ENCODE data around the gene PRSS8.
"Not testable (repeated sequence)": the region's sequence is repeated elsewhere in the genome, so short reads cannot be mapped to it uniquely, and the experiment has no call there.

PRSS8 gene

DNA sequence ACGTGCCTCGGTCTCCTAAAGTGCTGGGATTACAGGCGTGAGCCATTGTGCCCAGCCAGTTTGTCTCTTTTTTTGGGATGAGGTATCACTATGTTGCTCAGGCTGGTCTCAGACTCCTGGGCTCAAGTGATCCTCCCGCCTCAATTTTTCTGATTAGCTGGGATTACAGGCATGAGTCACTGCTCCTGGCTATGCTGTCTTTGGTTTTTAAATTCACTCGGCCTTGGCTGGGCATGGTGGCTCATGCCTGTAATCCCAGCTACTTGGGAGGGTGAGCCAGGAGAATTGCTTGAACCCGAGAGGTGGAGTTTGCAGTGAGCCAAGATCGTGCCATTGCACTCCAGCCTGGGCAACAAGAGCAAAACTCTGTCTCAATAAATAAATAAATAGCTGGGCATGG, 8.9 kb upstream of the PRSS8 start:
- DNase-seq (ENCODE audit: low read depth): peak; percentile 13

DNA sequence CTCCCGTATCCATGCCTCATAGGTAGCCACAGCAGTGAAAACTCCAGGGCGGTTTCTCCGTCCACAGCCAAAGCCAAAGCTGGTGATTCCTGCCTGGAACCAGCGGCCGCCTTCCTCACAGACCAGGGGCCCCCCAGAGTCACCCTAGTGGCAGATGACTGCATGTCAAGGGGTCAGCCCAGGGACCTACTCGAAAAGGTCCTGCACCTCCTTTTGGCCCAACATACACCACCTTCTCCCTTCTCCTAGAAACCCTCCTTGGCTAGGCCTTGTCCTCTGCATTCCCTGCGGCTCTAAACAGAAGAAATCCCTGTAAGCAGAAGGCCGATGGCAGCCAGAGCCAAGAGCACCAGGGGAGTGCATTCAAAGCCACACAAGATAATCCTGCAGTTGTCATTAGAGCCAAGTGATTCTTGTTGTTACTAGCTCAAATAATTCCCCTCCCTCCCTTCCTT, 8.2 kb upstream of the PRSS8 start:
- DNase-seq (ENCODE audit: low read depth): no peak

DNA sequence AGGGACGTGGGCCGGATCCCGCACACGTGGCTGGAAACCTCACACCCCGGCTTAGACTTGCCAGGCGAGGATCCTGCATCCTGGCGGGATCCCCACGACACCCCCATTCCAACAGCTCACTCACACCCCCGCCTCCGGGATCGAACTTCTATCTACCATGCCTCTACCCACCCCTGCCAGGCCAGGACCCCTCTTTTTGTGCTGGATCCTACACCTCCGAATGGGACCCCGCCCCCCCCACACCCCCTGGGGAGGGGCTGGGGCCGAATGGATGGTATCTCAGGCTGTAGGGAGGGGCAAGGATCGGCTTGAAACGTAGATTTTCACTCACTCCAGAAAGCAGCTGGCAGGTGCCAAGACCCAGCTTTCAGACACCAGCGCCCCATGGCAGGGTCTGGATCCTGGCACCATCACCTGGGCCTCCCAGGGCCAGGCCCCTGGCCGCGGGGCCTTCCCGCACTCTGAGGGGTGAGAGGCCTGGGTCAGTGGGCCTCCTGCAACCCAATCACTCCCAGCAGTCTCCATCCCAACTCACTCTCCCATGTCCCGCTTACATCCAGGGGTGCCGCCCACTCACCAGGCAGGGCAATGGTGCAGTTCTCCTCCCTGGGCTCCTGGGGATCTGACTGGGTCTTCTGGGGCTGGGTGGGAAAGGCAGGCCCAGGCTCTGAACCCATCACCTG, 7.6 kb upstream of the PRSS8 start:
- DNase-seq (ENCODE audit: low read depth): no peak

DNA sequence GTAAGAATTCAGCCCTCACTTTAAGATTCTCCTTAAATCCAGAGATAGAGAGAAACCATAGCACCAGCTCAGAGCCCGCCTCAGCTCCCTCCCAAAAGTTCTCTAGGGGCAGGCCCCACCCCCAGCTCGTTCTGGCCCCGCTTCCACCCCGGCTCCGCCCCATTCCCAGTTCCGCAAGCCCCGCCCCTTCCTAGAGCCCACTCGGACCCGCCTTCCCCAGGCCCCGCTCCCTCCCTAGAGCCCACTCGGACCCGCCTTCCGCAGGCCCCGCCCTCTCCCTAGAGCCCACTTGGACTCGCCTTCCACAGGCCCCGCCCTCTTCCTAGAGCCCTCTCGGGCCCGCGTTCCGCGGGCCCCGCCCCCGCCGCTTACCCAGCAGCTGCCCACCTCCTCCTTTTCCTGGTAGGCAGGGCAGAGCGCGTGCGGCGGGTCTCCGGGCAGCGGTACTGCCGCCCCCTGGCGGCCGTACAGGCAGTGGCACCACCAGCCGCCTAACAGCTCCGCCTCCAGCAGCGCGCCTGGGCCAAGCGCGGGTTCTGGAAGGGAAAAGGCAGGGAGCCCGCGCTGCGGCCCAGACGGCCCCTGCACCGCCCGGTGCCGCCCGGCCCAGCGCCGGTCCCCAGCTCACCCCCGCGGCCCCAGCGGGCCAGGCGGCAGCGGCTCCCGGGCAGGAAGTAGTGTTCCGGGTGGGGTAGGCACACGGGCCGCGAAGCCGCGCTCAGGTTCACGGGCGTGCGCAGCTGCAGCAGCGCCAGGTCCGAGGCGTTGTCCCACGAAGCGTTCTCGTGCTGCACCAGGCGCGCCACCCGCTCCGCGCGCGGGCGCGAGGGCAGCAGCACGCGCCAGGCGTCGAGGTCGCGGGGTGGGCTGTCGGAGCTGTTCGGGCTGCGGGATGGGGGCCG, 6.8 kb upstream of the PRSS8 start:
- peak; percentile 99 for DNase-seq (ENCODE audit: low read depth)

DNA sequence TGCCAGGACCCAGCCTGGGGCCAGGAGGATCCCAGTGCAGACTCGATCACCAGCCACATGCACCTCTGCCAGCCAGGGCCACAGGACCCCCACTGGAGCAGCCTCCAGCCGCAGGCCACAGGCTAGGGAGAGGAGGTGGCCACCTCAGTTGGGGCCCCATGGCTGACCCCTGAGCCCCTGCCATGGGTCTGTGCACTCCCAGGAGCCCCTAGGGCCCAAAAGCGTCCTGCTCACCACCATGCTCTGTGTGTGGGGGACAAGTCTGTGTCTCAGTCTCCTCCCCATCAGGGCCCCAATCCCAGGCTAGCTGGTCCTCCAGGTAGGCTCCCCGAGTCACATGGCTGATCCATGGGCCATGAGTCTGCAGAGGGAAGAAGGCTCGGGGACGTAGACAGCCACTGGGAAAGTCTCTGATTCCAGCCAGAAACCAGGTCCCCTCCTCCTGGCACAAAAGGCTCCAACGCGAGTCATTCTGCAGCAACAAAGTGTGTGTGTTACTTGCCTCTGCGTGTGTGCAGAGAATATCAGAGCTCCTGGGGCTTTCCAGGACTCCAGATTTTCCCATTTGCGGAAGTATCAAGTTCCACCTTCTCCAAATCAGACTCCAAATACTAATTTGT, 6.1 kb upstream of the PRSS8 start:
- no peak for DNase-seq (ENCODE audit: low read depth)

DNA sequence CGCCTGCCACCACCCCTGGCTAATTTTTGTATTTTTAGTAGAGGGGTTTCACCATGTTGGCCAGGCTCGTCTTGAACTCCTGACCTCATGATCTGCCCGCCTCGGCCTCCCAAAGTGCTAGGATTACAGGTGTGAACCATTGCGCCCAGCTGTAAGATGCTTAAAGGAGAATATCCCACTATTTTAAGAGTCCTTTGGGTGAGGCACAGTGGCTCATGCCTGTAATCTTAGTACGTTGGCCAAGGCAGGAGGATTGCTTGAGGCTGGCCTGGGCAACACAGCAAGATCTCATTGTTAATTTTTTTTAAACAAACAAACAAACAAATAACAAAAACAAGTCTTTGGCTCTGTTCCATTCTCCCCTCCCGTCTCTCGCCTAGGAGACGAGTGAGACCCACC, 5.5 kb upstream of the PRSS8 start:
- DNase-seq (ENCODE audit: low read depth): not testable (repeated sequence)

DNA sequence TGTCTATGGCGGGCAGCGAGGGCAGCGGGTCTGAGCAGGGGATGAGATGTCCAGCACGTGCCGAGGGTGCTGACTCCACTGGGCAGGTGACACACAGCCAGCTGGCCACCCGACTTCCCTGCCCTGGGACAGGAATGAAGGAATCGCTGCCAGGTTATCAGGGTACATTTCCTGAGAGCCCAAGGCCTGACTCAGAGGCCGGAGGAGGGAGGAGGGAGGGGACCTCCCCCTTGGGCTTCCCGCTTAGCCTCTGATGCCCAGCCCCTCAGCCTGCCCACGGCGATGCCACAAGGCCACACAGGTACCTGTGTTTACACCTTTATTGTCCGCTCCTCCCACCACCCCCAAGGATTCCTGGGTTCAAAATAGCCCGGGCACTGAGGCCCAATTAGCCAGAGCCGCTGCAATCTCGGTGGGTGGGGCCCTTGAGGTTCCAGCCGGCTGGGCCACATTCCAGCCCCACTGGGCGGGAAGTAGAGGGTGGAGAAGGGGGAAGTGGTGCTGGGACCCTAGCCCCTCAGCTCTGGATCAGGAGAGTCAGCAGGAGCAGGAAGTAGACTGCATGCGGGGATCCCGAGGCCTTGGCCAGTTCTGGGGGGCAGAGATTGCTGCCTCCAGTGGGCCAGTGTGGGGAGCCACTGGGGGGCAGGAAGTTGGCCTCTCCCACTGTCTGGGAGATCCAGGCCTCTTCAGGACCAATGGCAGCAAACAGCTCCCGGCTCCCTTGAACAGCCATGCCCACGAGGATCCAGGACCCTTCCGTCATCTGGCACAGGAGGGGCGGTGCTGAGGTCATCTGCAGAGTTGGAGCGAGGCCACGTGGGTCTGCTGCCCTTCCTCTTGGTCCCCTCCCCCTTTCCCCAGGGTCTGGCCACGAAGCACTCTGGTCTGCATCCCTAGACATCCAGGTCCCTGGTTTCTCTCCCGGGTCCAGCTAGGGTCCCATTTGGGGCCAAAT, 3.4 kb upstream of the PRSS8 start:
- peak; percentile 85 for DNase-seq (ENCODE audit: low read depth)

DNA sequence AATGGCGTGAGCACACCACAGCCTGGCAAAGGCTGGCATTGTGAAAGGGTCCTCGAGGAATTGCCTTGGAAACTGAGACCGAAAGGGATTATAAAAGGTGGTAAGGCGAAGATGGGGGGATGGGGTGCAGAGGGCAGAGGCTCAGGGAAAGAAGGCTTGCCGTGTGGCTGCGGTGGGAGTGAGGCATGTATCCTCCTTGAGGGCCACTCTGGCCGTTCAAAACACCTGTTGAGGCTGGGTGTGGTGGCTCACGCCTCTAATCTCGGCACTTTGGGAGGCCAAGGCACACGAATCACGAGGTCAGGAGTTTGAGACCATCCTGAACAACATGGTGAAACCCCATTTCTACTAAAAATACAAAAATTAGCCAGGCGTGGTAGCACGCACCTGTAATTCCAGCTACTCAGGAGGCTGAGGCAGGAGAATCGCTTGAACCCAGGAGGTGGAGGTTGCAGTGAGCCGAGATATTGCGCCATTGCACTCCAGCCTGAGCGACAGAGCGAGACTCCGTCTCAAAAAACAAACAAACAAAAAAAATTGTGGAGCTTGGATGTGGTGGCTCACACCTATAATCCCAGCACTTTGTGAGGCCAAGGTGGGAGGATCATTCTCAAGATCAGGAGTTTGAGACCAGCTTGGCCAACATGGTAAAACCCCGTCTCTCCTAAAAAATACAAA, 1.4 kb upstream of the PRSS8 start:
- not testable (repeated sequence) for DNase-seq (ENCODE audit: low read depth)

DNA sequence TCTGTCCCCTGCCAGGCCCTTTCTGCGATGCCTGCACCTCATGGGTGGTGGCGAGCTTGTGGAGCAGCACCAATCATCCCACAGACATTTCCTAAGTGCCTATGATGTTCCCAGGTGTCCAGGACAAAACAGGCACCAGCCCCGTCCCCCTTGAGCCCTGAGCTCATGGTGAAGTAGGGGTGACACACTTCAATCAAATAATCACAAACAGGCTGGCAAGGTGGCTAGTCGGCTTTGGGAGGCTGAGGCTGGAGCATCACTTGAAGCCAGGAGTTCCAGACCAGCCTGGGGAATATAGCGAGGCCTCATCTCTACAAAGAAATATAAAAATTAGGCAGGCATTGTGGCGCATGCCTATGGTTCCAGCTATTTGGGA, 748 bp upstream of the PRSS8 start:
- no peak for DNase-seq (ENCODE audit: low read depth)

DNA sequence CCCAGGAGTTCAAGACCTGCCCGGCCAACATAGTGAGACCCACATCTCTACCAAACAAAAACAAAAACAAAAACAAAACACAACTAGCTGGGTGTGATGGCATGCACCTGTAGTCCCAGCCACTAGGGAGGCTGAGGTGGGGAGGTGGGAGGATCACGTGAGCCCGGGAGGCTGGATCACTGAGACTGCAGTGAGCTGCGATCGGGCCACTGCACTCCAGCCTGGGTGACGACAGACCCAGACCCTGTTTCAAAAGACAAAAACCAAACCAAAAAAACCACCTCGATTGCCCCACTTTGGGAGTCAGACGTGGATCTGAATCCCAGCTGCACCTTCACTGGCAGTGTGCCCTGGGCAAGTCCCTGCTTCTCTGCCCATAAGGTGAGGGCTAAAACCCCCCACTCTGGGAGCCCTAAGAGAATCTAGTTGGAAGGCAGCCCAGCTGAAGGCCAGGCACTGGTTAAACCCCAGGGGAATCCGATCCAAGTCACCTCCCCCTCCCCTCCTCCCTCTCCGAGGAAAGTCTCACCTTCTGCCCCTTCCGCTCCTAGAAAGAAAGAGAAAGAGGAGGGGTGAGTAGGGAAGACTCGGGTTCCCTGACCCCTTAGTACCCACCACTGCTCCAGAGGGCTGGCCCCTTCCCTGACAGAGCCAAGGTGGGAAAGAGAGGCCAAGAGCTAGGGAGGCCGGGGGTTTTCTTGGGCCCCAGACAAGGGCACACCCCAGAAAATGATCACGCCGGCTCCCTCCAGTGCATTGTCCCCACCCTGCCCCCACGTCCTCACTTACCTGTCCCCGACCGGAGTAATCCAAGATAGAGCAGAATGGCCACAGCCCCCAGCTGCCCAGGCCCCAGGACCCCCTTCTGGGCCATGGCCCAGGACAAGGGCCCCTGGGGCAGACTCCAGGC, 647 bp downstream of the PRSS8 start:
- DNase-seq (ENCODE audit: low read depth): no peak

DNA sequence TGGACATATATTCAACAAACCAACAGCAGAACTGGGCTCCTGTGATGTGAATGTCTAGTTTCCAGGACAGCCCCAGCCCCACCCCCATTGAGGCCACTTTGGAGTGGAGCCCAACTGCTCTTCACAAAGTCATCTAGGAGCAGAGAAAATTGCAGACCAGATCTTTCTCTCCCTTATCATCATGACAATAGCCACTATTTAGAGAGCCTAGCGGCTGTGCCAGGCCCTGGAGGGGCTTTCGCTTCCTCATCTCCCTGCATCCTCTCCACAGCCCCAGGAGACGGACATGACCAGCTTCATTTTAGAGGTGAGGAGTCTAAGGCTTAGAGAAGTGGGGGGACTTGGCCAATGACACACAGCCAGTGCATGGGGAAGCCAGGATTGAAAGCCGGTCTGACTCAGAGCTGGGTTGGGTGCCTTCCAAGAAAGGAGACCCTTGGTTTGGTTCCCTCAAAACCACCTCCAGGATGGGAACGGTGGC, 1.4 kb downstream of the PRSS8 start:
- peak; percentile 8 for DNase-seq (ENCODE audit: low read depth)

DNA sequence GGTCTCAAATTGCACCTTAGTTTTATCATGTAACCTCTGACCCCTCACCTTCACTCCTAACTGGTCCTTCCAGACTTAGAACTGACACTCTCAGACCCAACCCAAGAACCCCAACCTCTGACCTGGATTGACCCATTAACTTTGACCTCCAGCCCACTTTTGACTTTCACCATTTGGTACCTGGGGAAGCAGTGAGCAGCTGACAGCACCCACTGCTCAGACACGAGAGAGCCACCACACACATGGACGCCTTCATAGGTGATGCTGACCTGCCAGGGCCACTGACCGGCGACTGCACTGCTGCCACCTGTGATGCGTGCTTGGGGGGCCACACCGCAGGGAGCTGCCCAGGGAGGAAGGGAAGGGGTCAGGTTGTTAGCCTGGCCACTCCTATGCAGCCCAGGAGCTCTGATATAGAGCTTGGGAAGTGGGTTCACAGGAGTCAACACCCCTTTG, 2.5 kb downstream of the PRSS8 start:
- DNase-seq (ENCODE audit: low read depth): no peak

DNA sequence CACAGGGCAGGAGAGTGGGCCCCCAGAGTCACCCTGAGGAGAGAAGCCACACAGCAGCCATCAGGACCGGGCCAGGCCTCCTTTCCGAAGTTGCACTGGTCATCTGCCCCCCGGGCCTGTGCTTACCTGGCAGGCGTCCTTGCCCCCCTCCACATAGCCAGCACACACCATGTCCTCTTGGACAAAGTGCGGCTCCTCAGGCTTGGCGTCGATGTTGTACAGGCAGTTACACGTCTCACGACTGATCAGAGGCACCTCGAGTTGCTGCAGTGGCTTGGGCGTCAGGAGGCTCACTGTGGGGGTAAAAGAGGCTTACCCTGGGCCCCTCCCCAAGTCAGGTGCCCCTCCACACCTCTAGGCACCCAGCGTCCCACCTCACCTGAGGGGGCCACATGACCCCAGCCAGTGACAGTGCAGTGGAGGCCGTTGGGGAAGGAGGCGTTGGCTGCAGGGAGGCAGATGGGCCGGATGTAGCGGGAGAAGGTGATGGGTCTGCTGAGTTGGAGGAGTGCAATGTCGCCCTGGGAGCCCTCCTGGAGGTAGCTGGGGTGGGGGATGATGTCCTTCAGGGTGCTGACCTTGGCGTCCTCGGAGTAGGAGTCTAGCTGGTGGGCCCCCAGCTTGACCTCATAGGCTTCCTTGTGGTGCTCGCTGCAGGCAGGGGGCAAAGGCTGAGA, 3.1 kb downstream of the PRSS8 start:
- DNase-seq (ENCODE audit: low read depth): no peak

DNA sequence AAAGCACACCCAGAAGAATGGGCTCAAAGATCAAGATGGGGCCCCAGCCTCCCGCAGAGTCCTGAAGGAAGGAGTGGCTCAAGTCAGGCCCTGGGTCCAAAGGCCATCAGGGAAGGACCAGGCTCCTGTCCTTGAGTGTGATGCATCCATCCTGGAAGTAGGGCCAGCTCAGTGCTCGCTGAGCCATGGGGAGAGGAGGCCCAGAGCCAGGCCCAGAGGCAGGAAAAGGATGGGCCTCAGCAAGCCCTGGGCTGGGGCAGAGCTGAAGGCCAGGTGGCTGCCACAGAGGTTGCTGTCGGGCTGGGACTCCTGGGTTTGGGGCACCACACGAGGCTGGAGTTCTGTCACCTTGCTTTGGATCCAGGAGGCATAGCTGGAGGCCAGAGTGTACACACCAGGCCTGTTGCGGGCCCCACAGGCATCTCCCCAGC, 3.7 kb downstream of the PRSS8 start:
- no peak for DNase-seq (ENCODE audit: low read depth)

DNA sequence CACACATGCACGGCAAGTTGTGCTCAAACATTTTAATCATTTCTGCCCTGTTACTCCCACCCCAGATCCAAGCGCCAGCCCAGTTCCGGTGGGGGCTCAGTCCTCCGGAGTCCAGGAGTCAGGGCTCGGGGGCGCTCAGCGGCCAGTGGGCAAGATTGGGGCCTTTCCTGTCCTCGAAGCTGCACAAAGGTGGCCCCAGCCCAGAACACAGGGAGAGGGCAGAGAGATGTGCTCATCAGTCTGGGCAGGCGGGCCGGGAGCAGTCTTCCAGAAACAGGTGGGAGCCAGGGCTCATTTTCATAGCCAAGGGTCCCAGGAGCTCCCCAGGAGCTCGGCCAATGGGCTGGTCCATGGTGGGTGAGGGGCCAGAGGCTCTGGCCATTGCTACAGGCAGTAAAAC, 4.1 kb downstream of the PRSS8 start:
- no peak for DNase-seq (ENCODE audit: low read depth)

DNA sequence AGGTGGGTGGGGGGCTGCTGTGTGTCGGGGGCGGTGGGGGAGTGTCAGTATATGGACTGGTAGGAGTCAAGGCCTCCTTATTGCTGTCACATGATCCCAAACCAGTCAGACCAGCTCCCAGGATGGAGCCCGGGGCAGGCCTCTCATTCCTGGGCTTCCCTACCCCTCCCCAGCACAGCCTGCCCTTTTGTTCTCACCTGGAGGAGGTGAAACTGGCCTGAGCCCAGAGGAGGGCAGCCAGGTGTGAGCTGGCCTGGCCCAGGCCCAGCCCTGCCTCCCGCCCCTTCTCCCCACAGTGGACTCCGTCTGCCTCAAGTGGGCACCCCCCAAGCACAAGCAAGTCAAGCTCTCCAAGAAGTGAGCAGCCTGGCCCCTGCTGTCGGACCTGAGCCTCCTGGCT, 4.6 kb downstream of the PRSS8 start:
- DNase-seq (ENCODE audit: low read depth): no peak

DNA sequence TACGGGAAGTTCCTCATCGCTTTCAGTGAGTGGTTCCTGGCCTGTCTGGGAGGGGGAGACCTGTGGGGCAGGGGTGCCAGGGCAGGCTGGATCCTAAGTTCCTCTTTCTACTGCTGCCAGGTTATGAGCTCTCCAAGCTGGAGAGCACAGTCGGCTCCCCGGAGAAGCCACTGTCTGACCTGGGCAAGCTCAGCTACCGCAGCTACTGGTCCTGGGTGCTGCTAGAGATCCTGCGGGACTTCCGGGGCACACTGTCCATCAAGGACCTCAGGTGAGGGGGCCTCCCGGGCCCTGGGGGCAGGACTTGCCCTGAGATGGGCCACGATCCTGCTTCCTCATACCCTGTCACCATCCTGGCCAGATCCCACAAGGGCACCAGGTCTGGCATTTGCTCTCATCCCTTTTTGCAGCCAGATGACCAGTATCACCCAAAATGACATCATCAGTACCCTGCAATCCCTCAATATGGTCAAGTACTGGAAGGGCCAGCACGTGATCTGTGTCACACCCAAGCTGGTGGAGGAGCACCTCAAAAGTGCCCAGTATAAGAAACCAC, 5.1 kb downstream of the PRSS8 start:
- no peak for DNase-seq (ENCODE audit: low read depth)

DNA sequence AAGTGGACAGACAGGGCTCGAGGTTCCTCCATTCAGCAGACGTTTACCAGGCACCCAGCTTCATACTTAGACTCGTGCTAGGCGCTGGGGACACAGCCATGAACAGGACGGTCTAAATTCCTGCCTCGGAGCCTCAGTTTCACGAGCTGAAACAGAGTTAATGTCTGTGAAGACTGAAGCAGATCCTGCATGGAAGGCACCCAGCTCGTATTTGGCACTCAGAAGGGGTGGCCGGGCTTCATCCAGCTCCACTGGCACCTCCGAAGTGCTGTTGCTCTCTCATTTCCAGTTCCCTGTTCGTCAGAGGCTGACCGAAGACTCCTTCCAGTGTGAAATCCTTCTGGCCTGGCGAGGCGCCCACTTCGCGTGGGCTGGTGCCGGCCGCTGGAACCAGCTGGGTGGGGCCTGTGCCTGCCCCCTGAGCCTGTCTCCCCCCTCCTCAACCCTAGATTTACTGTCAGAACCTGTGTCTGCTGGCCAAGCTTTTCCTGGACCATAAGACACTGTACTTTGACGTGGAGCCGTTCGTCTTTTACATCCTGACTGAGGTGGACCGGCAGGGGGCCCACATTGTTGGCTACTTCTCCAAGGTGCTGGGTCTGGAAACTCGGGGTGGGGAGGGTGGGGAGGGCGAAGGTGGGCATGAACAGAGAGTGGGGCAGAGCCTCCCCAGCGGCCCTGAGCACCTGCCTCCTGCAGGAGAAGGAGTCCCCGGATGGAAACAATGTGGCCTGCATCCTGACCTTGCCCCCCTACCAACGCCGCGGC, 5.8 kb downstream of the PRSS8 start:
- no peak for DNase-seq (ENCODE audit: low read depth)
